ENCODE data around the gene CASS4.

DNA sequence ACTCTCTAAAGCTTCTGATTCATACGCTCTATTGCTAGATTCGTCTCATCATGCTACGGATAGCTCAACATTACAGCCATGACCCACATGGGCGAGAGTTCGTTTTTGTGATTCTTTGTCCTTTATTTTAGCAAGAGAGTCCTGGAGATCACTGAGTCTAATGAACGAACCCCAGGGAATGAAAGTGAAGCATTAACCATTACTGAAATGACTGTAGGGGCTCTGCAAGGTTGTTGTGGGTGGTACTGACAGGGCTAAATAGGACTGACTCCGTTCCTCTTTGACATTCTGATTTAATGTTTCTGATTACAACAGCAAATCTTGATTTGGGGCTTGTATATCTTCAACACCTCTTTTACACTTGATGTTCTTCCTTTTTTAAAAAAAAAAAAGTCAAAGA, 42.7 kb downstream of the CASS4 start:
- no peak for TF ChIP-seq POLR2A (IDR thresholded peaks at IDR 0.05; ENCODE audit: borderline replicate concordance, extremely low read depth, insufficient read depth, insufficient read length)
- TF ChIP-seq, protein P1, sequence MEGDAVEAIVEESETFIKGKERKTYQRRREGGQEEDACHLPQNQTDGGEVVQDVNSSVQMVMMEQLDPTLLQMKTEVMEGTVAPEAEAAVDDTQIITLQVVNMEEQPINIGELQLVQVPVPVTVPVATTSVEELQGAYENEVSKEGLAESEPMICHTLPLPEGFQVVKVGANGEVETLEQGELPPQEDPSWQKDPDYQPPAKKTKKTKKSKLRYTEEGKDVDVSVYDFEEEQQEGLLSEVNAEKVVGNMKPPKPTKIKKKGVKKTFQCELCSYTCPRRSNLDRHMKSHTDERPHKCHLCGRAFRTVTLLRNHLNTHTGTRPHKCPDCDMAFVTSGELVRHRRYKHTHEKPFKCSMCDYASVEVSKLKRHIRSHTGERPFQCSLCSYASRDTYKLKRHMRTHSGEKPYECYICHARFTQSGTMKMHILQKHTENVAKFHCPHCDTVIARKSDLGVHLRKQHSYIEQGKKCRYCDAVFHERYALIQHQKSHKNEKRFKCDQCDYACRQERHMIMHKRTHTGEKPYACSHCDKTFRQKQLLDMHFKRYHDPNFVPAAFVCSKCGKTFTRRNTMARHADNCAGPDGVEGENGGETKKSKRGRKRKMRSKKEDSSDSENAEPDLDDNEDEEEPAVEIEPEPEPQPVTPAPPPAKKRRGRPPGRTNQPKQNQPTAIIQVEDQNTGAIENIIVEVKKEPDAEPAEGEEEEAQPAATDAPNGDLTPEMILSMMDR (IDR thresholded peaks at IDR 0.05 in 2 of 3, conservative IDR thresholded peaks at IDR 0.05 in 1 of 3; ENCODE audit: borderline replicate concordance in 1 of 3, insufficient read depth in 1 of 3, low read depth in 2 of 3, low read length in 2 of 3) = no peak
- no peak for TF ChIP-seq EZH2 (IDR thresholded peaks at IDR 0.05)
- TF ChIP-seq YY1 (IDR thresholded peaks at IDR 0.05; ENCODE audit: extremely low read depth, insufficient replicate concordance, low read depth, low read length) = no peak
- TF ChIP-seq POLR2AphosphoS5 (IDR thresholded peaks at IDR 0.05; ENCODE audit: low read depth, low read length) = no peak
- TF ChIP-seq, protein P2, sequence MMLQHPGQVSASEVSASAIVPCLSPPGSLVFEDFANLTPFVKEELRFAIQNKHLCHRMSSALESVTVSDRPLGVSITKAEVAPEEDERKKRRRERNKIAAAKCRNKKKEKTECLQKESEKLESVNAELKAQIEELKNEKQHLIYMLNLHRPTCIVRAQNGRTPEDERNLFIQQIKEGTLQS (IDR thresholded peaks at IDR 0.05) = no peak
- no peak for TF ChIP-seq EZH2phosphoT487 (IDR thresholded peaks at IDR 0.05; ENCODE audit: borderline replicate concordance)
- TF ChIP-seq, protein P3, sequence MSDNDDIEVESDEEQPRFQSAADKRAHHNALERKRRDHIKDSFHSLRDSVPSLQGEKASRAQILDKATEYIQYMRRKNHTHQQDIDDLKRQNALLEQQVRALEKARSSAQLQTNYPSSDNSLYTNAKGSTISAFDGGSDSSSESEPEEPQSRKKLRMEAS (IDR thresholded peaks at IDR 0.05) = no peak
- no peak for TF ChIP-seq CEBPB (IDR thresholded peaks at IDR 0.05; ENCODE audit: low read depth)
- no peak for TF ChIP-seq JUND (IDR thresholded peaks at IDR 0.05)

All from HCT116 (cell line).